Natural killer cell (primary cell): ENCODE data around the gene HK1. TPM values are rescaled to one million over a fixed set of nuclear protein-coding genes. Genes with fewer than 3 reads are reported as not detected.

Experiments used
- ATAC-seq, 3 donors: fragments of 150-1000 bp in 2 of 3; fragments of 200-7000 bp in 1 of 3; cut with Tn5 transposase; 1 replicate in 1 of 3; 2 replicates in 2 of 3; pipeline ENCODE4 v1.10.0; 2021; ENCODE audit warnings: mild to moderate bottlenecking in 2 of 3, moderate library complexity in 2 of 3
- DNase-seq, 2 donors: peaks; one replicate each; pipeline versions ENCODE4 v3.0.0 to v3.0.0-alpha.2; 2013 to 2021; ENCODE audit warnings: mixed read lengths in 1 of 2
- H3K27ac ChIP-seq: one replicate; pipeline ENCODE4 v1.5.1; 2013; ENCODE audit warnings: mild to moderate bottlenecking, low read length
- H3K27me3 ChIP-seq: one replicate; pipeline ENCODE4 v1.6.1; 2013; ENCODE audit warnings: low read length; ENCODE audit not compliant: control insufficient read depth, insufficient read depth
- H3K36me3 ChIP-seq: one replicate; pipeline ENCODE4 v1.6.1; 2013; ENCODE audit warnings: low read length; ENCODE audit not compliant: control insufficient read depth, insufficient read depth
- H3K4me1 ChIP-seq: one replicate; pipeline ENCODE4 v1.6.1; 2013; ENCODE audit warnings: low read length; ENCODE audit not compliant: control insufficient read depth, insufficient read depth
- H3K4me3 ChIP-seq: one replicate; pipeline ENCODE4 v1.5.1; 2013; ENCODE audit warnings: low read length
- H3K9me3 ChIP-seq: one replicate; pipeline ENCODE4 v1.6.1; 2013; ENCODE audit warnings: low read length; ENCODE audit not compliant: control insufficient read depth, insufficient read depth
- H3K27ac Mint-ChIP-seq, 2 donors: one replicate each; pipeline ENCODE4 v1.8.0; 2022; ENCODE audit warnings: mild to moderate bottlenecking in 2 of 2, mixed read lengths in 2 of 2, moderate library complexity in 1 of 2
- H3K27me3 Mint-ChIP-seq, 2 donors: one replicate each; pipeline ENCODE4 v1.8.0; 2022; ENCODE audit warnings: low read depth in 2 of 2, mixed read lengths in 2 of 2
- H3K36me3 Mint-ChIP-seq: one replicate; pipeline ENCODE4 v1.8.0; 2022; ENCODE audit warnings: mixed read lengths
- H3K4me1 Mint-ChIP-seq, 2 donors: one replicate each; pipeline ENCODE4 v1.8.0; 2022; ENCODE audit warnings: mixed read lengths in 2 of 2
- H3K4me3 Mint-ChIP-seq: one replicate; pipeline ENCODE4 v1.8.0; 2022; ENCODE audit warnings: mild to moderate bottlenecking, moderate library complexity, mixed read lengths
- H3K9me3 Mint-ChIP-seq, 2 donors: one replicate each; pipeline ENCODE4 v1.8.0; 2022; ENCODE audit warnings: mixed read lengths in 2 of 2
- WGBS: methylation state at CpG from one replicate; pipeline ENCODE4 v1.1.7; 2013; ENCODE audit warnings: missing lambda C conversion rate; ENCODE audit not compliant: insufficient coverage; 5-methylcytosine and 5-hydroxymethylcytosine counted together
- intact Hi-C: fragments of 100-400 bp; cut with micrococcal nuclease; formaldehyde crosslinking; loops from one replicate; pipeline ENCODE4 v1.14.2; 2022
- total RNA-seq, 4 donors: library from RNA; stranded (reverse); fragments of 120-200 nt in 1 of 4; gene quantifications; one replicate each; pipeline versions ENCODE4 v1.2.3 to v1.2.4, GENCODE V29; 2013 to 2022
- TF ChIP-seq, protein P1 (sequence below): fragments of 200-600 bp; IDR thresholded peaks from one replicate; pipeline ENCODE4 v1.8.0; 2022; ENCODE audit warnings: antibody characterized with exemption

Gene HK1
- total RNA-seq, 3 donors from 2014 or later (not counting 1 experiment from before 2014, with no cell fraction given): 58.4 to 72.6 (median 69.5) TPM

DNA sequence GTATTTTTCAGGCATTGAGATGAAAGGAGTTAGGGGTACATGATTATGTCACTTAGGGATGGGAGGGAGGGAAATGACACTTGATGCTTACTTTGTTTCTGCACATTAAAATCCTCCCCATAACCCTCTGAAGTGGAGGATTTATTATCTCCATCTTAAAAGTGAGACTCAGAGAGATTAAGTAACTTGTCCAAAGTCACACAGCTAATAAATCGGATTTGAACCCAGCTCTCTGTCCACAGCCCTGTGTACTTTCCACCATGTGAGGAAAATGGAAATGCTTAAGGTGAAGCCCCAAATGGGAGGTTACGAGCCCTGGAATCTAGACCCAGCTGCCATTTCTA lies 58.6 kb downstream of the HK1 start:
- Mint-ChIP-seq H3K9me3 (no peaks in the 10 kb centered on the region), H3K27me3 (no peaks in the 10 kb centered on the region), H3K36me3 (no peaks in the 10 kb centered on the region), H3K27ac (no peak overlapping the region), H3K4me3 (no peak overlapping the region), H3K4me1 (peaks cover 45 to 55% of the 10 kb centered on the region in 2 donors)
- no peak for DNase-seq
- H3K9me3 ChIP-seq: no peaks in the 10 kb centered on the region
- H3K27me3 ChIP-seq: no peaks in the 10 kb centered on the region
- no peak overlapping the region for H3K4me3 ChIP-seq
- no peak for ATAC-seq
- H3K27ac ChIP-seq: no peak overlapping the region
- H3K4me1 ChIP-seq: peaks cover 38% of the 10 kb centered on the region
- no peaks in the 10 kb centered on the region for H3K36me3 ChIP-seq
- intact Hi-C loops: no loop called here
- TF ChIP-seq, protein P1, sequence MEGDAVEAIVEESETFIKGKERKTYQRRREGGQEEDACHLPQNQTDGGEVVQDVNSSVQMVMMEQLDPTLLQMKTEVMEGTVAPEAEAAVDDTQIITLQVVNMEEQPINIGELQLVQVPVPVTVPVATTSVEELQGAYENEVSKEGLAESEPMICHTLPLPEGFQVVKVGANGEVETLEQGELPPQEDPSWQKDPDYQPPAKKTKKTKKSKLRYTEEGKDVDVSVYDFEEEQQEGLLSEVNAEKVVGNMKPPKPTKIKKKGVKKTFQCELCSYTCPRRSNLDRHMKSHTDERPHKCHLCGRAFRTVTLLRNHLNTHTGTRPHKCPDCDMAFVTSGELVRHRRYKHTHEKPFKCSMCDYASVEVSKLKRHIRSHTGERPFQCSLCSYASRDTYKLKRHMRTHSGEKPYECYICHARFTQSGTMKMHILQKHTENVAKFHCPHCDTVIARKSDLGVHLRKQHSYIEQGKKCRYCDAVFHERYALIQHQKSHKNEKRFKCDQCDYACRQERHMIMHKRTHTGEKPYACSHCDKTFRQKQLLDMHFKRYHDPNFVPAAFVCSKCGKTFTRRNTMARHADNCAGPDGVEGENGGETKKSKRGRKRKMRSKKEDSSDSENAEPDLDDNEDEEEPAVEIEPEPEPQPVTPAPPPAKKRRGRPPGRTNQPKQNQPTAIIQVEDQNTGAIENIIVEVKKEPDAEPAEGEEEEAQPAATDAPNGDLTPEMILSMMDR: no peak
- 88% methylated on average over 1 of the region's 2 CpGs for WGBS

DNA sequence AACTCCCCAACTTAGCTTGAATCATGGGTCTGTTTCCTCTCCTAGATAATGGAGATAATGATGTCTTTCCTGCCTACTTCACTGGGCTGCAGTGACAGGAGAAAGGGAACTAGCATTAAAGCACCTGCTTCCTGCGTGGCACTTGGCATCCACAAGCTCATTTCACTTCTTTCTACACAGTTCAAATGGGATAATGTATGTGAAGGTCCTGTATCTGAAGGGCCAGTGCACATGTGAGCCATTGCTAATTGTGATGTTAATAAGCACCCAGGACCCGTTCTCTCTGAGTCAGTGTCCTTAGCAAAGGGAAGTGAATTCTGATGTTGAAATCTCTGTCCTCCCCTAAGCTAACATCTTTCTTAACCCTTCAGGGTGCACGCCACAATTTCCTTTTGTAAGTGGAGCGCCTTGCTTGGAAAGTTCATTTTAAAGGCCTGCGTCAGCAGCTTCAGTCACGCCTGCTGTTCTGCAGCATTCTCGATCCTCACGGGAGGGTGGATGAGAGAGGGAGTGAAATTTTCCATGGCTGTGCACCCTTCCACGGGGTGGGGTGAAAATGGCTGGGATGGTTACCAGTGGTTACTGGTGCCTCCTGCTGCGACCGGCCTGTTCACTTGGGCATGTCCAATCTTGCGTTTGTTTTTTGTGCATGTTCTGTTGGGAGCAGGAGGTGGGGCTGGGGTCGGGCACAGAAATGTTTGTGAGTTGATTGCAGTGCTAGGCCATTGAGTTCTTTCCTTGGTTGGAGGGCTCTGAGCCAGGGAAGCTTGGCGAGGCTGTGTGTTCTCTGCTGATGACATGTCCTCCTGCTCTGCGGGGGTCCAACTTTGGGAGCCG lies 59.2 kb downstream of the HK1 start:
- Histone ChIP-seq H3K4me3 (no peak overlapping the region), H3K36me3 (no peaks in the 10 kb centered on the region), H3K4me1 (peaks cover 38% of the 10 kb centered on the region), H3K27me3 (no peaks in the 10 kb centered on the region), H3K27ac (no peak overlapping the region), H3K9me3 (no peaks in the 10 kb centered on the region)
- Mint-ChIP-seq H3K36me3 (no peaks in the 10 kb centered on the region), H3K9me3 (no peaks in the 10 kb centered on the region), H3K27me3 (no peaks in the 10 kb centered on the region), H3K27ac (no peak overlapping the region), H3K4me1 (peaks cover 45 to 58% of the 10 kb centered on the region in 2 donors), H3K4me3 (no peak overlapping the region)
- TF ChIP-seq, protein P1: no peak
- DNase-seq (no peak), ATAC-seq (peak in 1 of 3 donors; percentile 55)
- WGBS: 79% methylated on average over 15 of the region's 16 CpGs
- intact Hi-C loops: no loop called here

DNA sequence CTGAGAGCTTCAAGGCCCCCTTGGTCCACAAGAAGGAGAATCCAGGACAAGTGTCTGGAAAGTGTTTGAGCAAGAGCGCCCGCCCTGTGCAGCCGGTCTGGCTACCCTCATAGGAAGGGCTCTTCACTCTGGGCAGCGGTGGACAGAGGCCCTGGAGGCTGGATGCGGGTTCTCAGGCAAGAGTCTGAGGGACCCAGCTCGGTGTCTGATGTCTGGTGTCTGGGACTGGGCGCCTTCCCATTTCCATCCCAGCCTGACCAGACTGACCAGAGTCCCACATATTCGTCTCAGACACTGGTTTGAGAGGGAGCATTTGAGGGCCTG lies 59.8 kb downstream of the HK1 start:
- H3K9me3 Mint-ChIP-seq: no peaks in the 10 kb centered on the region
- DNase-seq (no peak), ATAC-seq (no peak)
- H3K4me3 ChIP-seq: no peak overlapping the region
- no peak overlapping the region for H3K4me3 Mint-ChIP-seq
- peaks cover 48 to 63% of the 10 kb centered on the region in 2 donors for H3K4me1 Mint-ChIP-seq
- H3K9me3 ChIP-seq: no peaks in the 10 kb centered on the region
- peak overlapping the region in 1 of 2 donors; percentile 47 for H3K27ac Mint-ChIP-seq
- TF ChIP-seq, protein P1: no peak
- no peaks in the 10 kb centered on the region for H3K36me3 Mint-ChIP-seq
- WGBS: 88% methylated on average over 8 of the region's 8 CpGs
- no peak overlapping the region for H3K27ac ChIP-seq
- H3K36me3 ChIP-seq: no peaks in the 10 kb centered on the region
- peaks cover 37% of the 10 kb centered on the region for H3K4me1 ChIP-seq
- no peaks in the 10 kb centered on the region for H3K27me3 ChIP-seq
- H3K27me3 Mint-ChIP-seq: no peaks in the 10 kb centered on the region
- intact Hi-C loops: no loop called here
